SK-N-SH (cell line): ENCODE results near the gene EPHA10. TPM values are rescaled to one million over a fixed set of nuclear protein-coding genes. Genes with fewer than 3 reads are reported as not detected.

Experiments
- CTCF ChIA-PET: fragments of 300-600, 350-600 bp; formaldehyde crosslinking; extraction: SDS; loops from one replicate; lab custom pipeline; 2021; lab: Yijun Ruan, JAX
- POLR2A ChIA-PET: fragments of 350-600 bp; sonication (Branson Sonifier 250); formaldehyde crosslinking; extraction: SDS; loops from one replicate; lab custom pipeline; 2020; ENCODE audit warnings: antibody characterized with exemption, inconsistent platforms; lab: Yijun Ruan, JAX
- DNase-seq: peaks from one replicate; pipeline ENCODE4 v3.0.0; 2012
- H2AFZ ChIP-seq: fragments of 200-600 bp; sonication (generic); 2 replicates; pipeline ENCODE4 v1.8.1; 2016; ENCODE audit warnings: antibody characterized with exemption, mild to moderate bottlenecking, low read depth
- H3F3A ChIP-seq: fragments of 200-600 bp; sonication (generic); replicated peaks from 2 replicates; pipeline ENCODE3; 2016; ENCODE audit warnings: antibody characterized with exemption, mild to moderate bottlenecking; ENCODE audit not compliant: insufficient read depth
- H3K27ac ChIP-seq, 2 experiments: fragments of 200-500 bp in 1 of 2; fragments of 200-600 bp in 1 of 2; sonication (Bioruptor generic) in 1 of 2; sonication (generic), shearing (Covaris generic) in 1 of 2; 2 replicates each; pipeline versions ENCODE4 v1.5.1 to v1.6.1; 2014 to 2016; ENCODE audit warnings: low read depth in 2 of 2, inconsistent platforms in 1 of 2, low read length in 1 of 2, mild to moderate bottlenecking in 1 of 2, mixed read lengths in 1 of 2
- H3K27me3 ChIP-seq: fragments of 200-600 bp; sonication (generic), shearing (Covaris generic); 2 replicates; pipeline ENCODE4 v1.6.1; 2016; ENCODE audit warnings: mixed run types; ENCODE audit not compliant: insufficient read depth
- H3K36me3 ChIP-seq, 2 experiments: fragments of 200-500 bp in 1 of 2; fragments of 200-600 bp in 1 of 2; sonication (Bioruptor generic) in 1 of 2; sonication (generic) in 1 of 2; replicated peaks in 1 of 2; 2 replicates each; pipeline versions ENCODE3 to v1.5.1; 2014 to 2016; ENCODE audit warnings: low read length in 1 of 2, mild to moderate bottlenecking in 1 of 2; ENCODE audit not compliant: insufficient read depth in 2 of 2, control insufficient read depth in 1 of 2
- H3K4me1 ChIP-seq, 2 experiments: fragments of 200-500 bp in 1 of 2; fragments of 200-600 bp in 1 of 2; sonication (Bioruptor generic) in 1 of 2; sonication (generic), shearing (Covaris generic) in 1 of 2; 2 replicates each; pipeline versions ENCODE4 v1.5.1 to v1.6.1; 2014 to 2016; ENCODE audit warnings: low read depth in 1 of 2, low read length in 1 of 2, mixed run types in 1 of 2; ENCODE audit not compliant: insufficient read depth in 2 of 2, control insufficient read depth in 1 of 2
- H3K4me2 ChIP-seq: fragments of 200-600 bp; sonication (generic), shearing (Covaris generic); 2 replicates; pipeline ENCODE4 v1.6.1; 2017; ENCODE audit warnings: mixed run types
- H3K4me3 ChIP-seq, 2 experiments: fragments of 200-500 bp in 1 of 2; fragments of 200-600 bp in 1 of 2; sonication (Bioruptor generic) in 1 of 2; sonication (generic), shearing (Covaris generic) in 1 of 2; 2 replicates each; pipeline versions ENCODE4 v1.5.1 to v1.8.1; 2014 to 2016; ENCODE audit warnings: low read depth in 2 of 2, inconsistent platforms in 1 of 2, low read length in 1 of 2, mild to moderate bottlenecking in 1 of 2, mixed read lengths in 1 of 2, moderate library complexity in 1 of 2
- H3K79me2 ChIP-seq: fragments of 200-600 bp; sonication (generic); 2 replicates; pipeline ENCODE4 v1.8.1; 2017; ENCODE audit warnings: mild to moderate bottlenecking; ENCODE audit not compliant: insufficient read depth
- H3K9ac ChIP-seq: fragments of 200-600 bp; sonication (generic); 2 replicates; pipeline ENCODE4 v1.6.1; 2017; ENCODE audit warnings: mixed run types
- H3K9me2 ChIP-seq: fragments of 200-600 bp; sonication (generic); 2 replicates; pipeline ENCODE4 v1.6.1; 2017; ENCODE audit warnings: mixed run types
- H3K9me3 ChIP-seq: fragments of 200-600 bp; sonication (generic); 2 replicates; pipeline ENCODE4 v1.6.1; 2017; ENCODE audit warnings: mixed run types, mild to moderate bottlenecking, moderate library complexity
- H4K20me1 ChIP-seq: fragments of 200-600 bp; sonication (generic); 2 replicates; pipeline ENCODE4 v1.6.1; 2017; ENCODE audit warnings: mild to moderate bottlenecking, mixed run types; ENCODE audit not compliant: insufficient read depth
- CHD2 ChIP-seq: fragments of 150-350 bp; IDR thresholded peaks from 2 replicates; pipeline ENCODE4 v1.6.1; 2018; ENCODE audit warnings: low read length; ENCODE audit not compliant: partially characterized antibody
- EZH2phosphoT487 ChIP-seq: fragments of 200-600 bp; sonication (generic); IDR thresholded peaks from 2 replicates; pipeline ENCODE4 v1.6.1; 2017; ENCODE audit warnings: low read depth, mixed run types, mild to moderate bottlenecking, antibody characterized with exemption, moderate library complexity, borderline replicate concordance
- FOSL2 ChIP-seq: IDR thresholded peaks from 2 replicates; pipeline ENCODE4 v1.4.0; 2012; ENCODE audit warnings: low read depth, mild to moderate bottlenecking, moderate library complexity, borderline replicate concordance
- FOXJ3 ChIP-seq: sonication (generic); formaldehyde crosslinking; IDR thresholded peaks from 2 replicates; pipeline ENCODE4 v1.5.1; 2020; ENCODE audit warnings: mild to moderate bottlenecking, missing genetic modification reagents
- JUND ChIP-seq: IDR thresholded peaks from 2 replicates; pipeline ENCODE4 v1.4.0; 2012
- MXI1 ChIP-seq: IDR thresholded peaks from 2 replicates; pipeline ENCODE4 v1.6.1; 2012; ENCODE audit warnings: mild to moderate bottlenecking, low read depth, low read length, improper control_type of control experiment
- NFIC ChIP-seq: IDR thresholded peaks from 2 replicates; pipeline ENCODE4 v1.4.0; 2012; ENCODE audit warnings: borderline replicate concordance
- RAD21 ChIP-seq: IDR thresholded peaks from 2 replicates; pipeline ENCODE4 v1.6.1; 2012; ENCODE audit warnings: mild to moderate bottlenecking, low read length
- RCOR1 ChIP-seq: fragments of 150-350 bp; IDR thresholded peaks from 2 replicates; pipeline ENCODE4 v1.6.1; 2017; ENCODE audit warnings: antibody characterized with exemption, low read length
- RFX5 ChIP-seq: IDR thresholded peaks from 2 replicates; pipeline ENCODE4 v1.6.1; 2012; ENCODE audit warnings: mild to moderate bottlenecking, improper control_type of control experiment, low read length
- SMC3 ChIP-seq: IDR thresholded peaks from 2 replicates; pipeline ENCODE4 v1.6.1; 2012; ENCODE audit warnings: low read depth, low read length, improper control_type of control experiment
- TAF1 ChIP-seq: IDR thresholded peaks from 2 replicates; pipeline ENCODE4 v1.6.1; 2012; ENCODE audit warnings: low read depth, mild to moderate bottlenecking, low read length, moderate library complexity, borderline replicate concordance
- TCF12 ChIP-seq: IDR thresholded peaks from 2 replicates; pipeline ENCODE4 v1.4.0; 2012
- YY1 ChIP-seq: IDR thresholded peaks from 2 replicates; pipeline ENCODE4 v1.4.0; 2012; ENCODE audit warnings: low read depth, mild to moderate bottlenecking
- WGBS: methylation state at CpG from one replicate; pipeline ENCODE4 v1.1.6; 2017; ENCODE audit warnings: low lambda C conversion rate; 5-methylcytosine and 5-hydroxymethylcytosine counted together
- polyA plus RNA-seq, 3 experiments: library from polyadenylated mRNA; depleted of rRNA; stranded (reverse); fragments of >200 nt; gene quantifications; 2 replicates each; pipeline ENCODE4 v1.2.3, GENCODE V29; 2012
- TF ChIP-seq, protein P1 (sequence below): IDR thresholded peaks from 2 replicates; pipeline ENCODE4 v1.4.0; 2012; ENCODE audit warnings: low read depth
- TF ChIP-seq, protein P2 (sequence below): fragments of 150-350 bp; IDR thresholded peaks from 2 replicates; pipeline ENCODE4 v1.6.1; 2017; ENCODE audit warnings: antibody characterized with exemption, low read length, low read depth, borderline replicate concordance
- TF ChIP-seq, protein P3 (sequence below): IDR thresholded peaks from 2 replicates; pipeline ENCODE4 v1.6.1; 2012; ENCODE audit warnings: mild to moderate bottlenecking, low read depth, low read length, moderate library complexity
- TF ChIP-seq, protein P4 (sequence below): IDR thresholded peaks from 2 replicates; pipeline ENCODE4 v1.4.0; 2012; ENCODE audit warnings: low read depth, borderline replicate concordance
- TF ChIP-seq, protein P5 (sequence below): IDR thresholded peaks from 2 replicates; pipeline ENCODE4 v1.4.0; 2012; ENCODE audit warnings: low read depth, borderline replicate concordance

Gene EPHA10
- polyA plus RNA-seq, 1 of the 3 experiments (the other 2 are of a cell fraction) = 0.05 TPM

DNA sequence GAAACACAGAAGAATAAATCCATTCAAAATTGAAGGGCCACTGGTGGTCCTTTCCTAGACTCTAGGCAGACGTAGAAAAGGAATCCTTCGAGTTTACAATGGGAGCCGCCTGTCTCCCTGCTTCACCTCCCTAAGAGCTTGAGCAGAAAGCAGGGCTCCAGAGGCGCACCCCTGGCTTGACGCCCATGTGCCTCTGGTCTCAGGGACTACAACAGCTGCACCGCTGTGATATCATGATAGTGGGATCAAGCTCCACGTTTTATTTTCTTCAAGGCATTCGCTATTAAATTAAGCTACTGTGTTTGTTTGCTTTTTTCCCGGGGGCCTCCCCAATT, 42.3 kb upstream of the EPHA10 start:
- Histone ChIP-seq H3K27me3 (no peaks in the 10 kb centered on the region), H3K4me3 (peak overlapping the region; percentile 91), H3K36me3 (peaks cover 61 to 62% of the 10 kb centered on the region in 2 experiments), H3K4me1 (peaks cover 15 to 29% of the 10 kb centered on the region in 2 experiments), H3K9ac (peak overlapping the region; percentile 89), H3K9me2 (no peaks in the 10 kb centered on the region), H3K9me3 (no peaks in the 10 kb centered on the region), H4K20me1 (peaks cover 35% of the 10 kb centered on the region), H2AFZ (no peak overlapping the region), H3K27ac (peak overlapping the region; percentile 82 to 91), H3K79me2 (peaks cover 51% of the 10 kb centered on the region), H3K4me2 (peak overlapping the region; percentile 99), H3F3A (peaks cover 35% of the 10 kb centered on the region)
- ChIA-PET CTCF (interaction anchor here (0.6 to 3.2 kb wide), 7 partner anchors 9 to 114 kb away, joined by 3 to 20 read pairs (median 3); partner anchors contain the start of gene MTF1), POLR2A (interaction anchor here (1.3 to 3.5 kb wide), 4 partner anchors 9 to 52 kb away, joined by 6 to 29 read pairs (median 22); partner anchors contain the start of genes EPHA10, MANEAL and MTF1)
- DNase-seq = peak; percentile 48
- WGBS = 2% methylated on average over 7 of the region's 9 CpGs
- TF ChIP-seq, protein P1, sequence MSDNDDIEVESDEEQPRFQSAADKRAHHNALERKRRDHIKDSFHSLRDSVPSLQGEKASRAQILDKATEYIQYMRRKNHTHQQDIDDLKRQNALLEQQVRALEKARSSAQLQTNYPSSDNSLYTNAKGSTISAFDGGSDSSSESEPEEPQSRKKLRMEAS = no peak
- TF ChIP-seq, protein P2, sequence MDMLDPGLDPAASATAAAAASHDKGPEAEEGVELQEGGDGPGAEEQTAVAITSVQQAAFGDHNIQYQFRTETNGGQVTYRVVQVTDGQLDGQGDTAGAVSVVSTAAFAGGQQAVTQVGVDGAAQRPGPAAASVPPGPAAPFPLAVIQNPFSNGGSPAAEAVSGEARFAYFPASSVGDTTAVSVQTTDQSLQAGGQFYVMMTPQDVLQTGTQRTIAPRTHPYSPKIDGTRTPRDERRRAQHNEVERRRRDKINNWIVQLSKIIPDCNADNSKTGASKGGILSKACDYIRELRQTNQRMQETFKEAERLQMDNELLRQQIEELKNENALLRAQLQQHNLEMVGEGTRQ = no peak
- TF ChIP-seq YY1 (no peak), JUND (no peak), CHD2 (no peak), TCF12 (no peak), RCOR1 (no peak), SMC3 (no peak), MXI1 (no peak), NFIC (no peak), RFX5 (no peak), FOXJ3 (CRISPR knock-in tag) (no peak), TAF1 (no peak), RAD21 (no peak), FOSL2 (no peak), EZH2phosphoT487 (no peak)
- TF ChIP-seq, protein P3, sequence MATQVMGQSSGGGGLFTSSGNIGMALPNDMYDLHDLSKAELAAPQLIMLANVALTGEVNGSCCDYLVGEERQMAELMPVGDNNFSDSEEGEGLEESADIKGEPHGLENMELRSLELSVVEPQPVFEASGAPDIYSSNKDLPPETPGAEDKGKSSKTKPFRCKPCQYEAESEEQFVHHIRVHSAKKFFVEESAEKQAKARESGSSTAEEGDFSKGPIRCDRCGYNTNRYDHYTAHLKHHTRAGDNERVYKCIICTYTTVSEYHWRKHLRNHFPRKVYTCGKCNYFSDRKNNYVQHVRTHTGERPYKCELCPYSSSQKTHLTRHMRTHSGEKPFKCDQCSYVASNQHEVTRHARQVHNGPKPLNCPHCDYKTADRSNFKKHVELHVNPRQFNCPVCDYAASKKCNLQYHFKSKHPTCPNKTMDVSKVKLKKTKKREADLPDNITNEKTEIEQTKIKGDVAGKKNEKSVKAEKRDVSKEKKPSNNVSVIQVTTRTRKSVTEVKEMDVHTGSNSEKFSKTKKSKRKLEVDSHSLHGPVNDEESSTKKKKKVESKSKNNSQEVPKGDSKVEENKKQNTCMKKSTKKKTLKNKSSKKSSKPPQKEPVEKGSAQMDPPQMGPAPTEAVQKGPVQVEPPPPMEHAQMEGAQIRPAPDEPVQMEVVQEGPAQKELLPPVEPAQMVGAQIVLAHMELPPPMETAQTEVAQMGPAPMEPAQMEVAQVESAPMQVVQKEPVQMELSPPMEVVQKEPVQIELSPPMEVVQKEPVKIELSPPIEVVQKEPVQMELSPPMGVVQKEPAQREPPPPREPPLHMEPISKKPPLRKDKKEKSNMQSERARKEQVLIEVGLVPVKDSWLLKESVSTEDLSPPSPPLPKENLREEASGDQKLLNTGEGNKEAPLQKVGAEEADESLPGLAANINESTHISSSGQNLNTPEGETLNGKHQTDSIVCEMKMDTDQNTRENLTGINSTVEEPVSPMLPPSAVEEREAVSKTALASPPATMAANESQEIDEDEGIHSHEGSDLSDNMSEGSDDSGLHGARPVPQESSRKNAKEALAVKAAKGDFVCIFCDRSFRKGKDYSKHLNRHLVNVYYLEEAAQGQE = no peak
- TF ChIP-seq, protein P4, sequence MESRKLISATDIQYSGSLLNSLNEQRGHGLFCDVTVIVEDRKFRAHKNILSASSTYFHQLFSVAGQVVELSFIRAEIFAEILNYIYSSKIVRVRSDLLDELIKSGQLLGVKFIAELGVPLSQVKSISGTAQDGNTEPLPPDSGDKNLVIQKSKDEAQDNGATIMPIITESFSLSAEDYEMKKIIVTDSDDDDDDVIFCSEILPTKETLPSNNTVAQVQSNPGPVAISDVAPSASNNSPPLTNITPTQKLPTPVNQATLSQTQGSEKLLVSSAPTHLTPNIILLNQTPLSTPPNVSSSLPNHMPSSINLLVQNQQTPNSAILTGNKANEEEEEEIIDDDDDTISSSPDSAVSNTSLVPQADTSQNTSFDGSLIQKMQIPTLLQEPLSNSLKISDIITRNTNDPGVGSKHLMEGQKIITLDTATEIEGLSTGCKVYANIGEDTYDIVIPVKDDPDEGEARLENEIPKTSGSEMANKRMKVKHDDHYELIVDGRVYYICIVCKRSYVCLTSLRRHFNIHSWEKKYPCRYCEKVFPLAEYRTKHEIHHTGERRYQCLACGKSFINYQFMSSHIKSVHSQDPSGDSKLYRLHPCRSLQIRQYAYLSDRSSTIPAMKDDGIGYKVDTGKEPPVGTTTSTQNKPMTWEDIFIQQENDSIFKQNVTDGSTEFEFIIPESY = no peak
- TF ChIP-seq, protein P5, sequence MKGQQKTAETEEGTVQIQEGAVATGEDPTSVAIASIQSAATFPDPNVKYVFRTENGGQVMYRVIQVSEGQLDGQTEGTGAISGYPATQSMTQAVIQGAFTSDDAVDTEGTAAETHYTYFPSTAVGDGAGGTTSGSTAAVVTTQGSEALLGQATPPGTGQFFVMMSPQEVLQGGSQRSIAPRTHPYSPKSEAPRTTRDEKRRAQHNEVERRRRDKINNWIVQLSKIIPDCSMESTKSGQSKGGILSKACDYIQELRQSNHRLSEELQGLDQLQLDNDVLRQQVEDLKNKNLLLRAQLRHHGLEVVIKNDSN = no peak
